GM23338 (cell line): ENCODE results near the gene KCNH6.

ENCODE experiments used
- CREB1 ChIP-seq: fragments of 250-450 bp; sonication (Bioruptor Pico); IDR thresholded peaks from 2 replicates; pipeline ENCODE4 v1.5.0; 2020; ENCODE audit warnings: low read depth, mild to moderate bottlenecking, moderate library complexity
- EZH2 ChIP-seq: fragments of 200-600 bp; sonication (generic); IDR thresholded peaks from one replicate; pipeline ENCODE4 v1.8.0; 2017; ENCODE audit warnings: antibody characterized with exemption, mild to moderate bottlenecking, low read depth; ENCODE audit not compliant: unreplicated experiment
- EZH2phosphoT487 ChIP-seq: fragments of 200-600 bp; sonication (generic); IDR thresholded peaks from one replicate; pipeline ENCODE4 v1.8.1; 2018; ENCODE audit warnings: antibody characterized with exemption; ENCODE audit not compliant: unreplicated experiment
- POLR2AphosphoS5 ChIP-seq: IDR thresholded peaks from 2 replicates; pipeline ENCODE4 v1.6.1; 2016; ENCODE audit warnings: antibody characterized with exemption, low read depth
- ZNF114 ChIP-seq: fragments of 250-450 bp; sonication (Bioruptor Pico); IDR thresholded peaks from 2 replicates; pipeline ENCODE4 v1.5.0; 2020; ENCODE audit warnings: mild to moderate bottlenecking, moderate library complexity
- TF ChIP-seq, protein P1 (sequence below), 2 experiments: fragments of 200-600 bp in 1 of 2; sonication (generic) in 1 of 2; conservative IDR thresholded peaks; 2 replicates each; pipeline versions ENCODE4 v1.5.1 to v1.6.1; 2016 to 2017; ENCODE audit warnings: antibody characterized with exemption in 2 of 2, low read depth in 2 of 2, mild to moderate bottlenecking in 2 of 2, moderate library complexity in 1 of 2

DNA sequence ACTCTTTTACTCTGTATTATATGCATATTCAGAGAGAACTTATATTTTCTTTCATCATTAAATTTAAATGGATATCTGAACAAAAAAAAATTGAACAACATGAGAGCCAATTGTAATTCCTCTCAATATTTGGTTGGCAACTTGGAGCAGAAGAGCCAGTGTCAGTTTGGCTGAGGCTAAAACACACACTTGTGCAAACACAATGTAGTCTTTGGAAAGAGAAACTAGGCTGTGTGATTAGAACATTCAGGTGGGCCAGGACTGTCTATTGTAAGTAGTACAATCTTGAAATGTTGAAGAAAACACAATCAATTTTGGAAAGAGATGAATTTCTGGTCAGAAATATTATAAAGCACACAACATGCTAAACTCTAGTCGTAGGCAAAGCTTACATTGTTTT lies 44.1 kb downstream of the KCNH6 start:
- TF ChIP-seq, protein P1, sequence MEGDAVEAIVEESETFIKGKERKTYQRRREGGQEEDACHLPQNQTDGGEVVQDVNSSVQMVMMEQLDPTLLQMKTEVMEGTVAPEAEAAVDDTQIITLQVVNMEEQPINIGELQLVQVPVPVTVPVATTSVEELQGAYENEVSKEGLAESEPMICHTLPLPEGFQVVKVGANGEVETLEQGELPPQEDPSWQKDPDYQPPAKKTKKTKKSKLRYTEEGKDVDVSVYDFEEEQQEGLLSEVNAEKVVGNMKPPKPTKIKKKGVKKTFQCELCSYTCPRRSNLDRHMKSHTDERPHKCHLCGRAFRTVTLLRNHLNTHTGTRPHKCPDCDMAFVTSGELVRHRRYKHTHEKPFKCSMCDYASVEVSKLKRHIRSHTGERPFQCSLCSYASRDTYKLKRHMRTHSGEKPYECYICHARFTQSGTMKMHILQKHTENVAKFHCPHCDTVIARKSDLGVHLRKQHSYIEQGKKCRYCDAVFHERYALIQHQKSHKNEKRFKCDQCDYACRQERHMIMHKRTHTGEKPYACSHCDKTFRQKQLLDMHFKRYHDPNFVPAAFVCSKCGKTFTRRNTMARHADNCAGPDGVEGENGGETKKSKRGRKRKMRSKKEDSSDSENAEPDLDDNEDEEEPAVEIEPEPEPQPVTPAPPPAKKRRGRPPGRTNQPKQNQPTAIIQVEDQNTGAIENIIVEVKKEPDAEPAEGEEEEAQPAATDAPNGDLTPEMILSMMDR (conservative IDR thresholded peaks at IDR 0.05; ENCODE audit: low read depth in 2 of 2), result no peak
- TF ChIP-seq EZH2 (no peak), EZH2phosphoT487 (no peak), CREB1 (CRISPR knock-in tag) (no peak), POLR2AphosphoS5 (no peak), ZNF114 (CRISPR knock-in tag) (no peak)
